Stimulated activated CD4-positive, alpha-beta T cell treated with anti-CD3 and anti-CD28 coated beads, Interleukin-4, amount 100 ng/mL, for 24 hours (primary cell): ENCODE measurements around the gene DRAXIN.
A peak's percentile ranks its signal among the peaks of the same experiment; 100 is the strongest.

Experiments used
- DNase-seq: peaks from one replicate; pipeline ENCODE4 v3.0.0-alpha.2; 2020

DRAXIN gene

DNA sequence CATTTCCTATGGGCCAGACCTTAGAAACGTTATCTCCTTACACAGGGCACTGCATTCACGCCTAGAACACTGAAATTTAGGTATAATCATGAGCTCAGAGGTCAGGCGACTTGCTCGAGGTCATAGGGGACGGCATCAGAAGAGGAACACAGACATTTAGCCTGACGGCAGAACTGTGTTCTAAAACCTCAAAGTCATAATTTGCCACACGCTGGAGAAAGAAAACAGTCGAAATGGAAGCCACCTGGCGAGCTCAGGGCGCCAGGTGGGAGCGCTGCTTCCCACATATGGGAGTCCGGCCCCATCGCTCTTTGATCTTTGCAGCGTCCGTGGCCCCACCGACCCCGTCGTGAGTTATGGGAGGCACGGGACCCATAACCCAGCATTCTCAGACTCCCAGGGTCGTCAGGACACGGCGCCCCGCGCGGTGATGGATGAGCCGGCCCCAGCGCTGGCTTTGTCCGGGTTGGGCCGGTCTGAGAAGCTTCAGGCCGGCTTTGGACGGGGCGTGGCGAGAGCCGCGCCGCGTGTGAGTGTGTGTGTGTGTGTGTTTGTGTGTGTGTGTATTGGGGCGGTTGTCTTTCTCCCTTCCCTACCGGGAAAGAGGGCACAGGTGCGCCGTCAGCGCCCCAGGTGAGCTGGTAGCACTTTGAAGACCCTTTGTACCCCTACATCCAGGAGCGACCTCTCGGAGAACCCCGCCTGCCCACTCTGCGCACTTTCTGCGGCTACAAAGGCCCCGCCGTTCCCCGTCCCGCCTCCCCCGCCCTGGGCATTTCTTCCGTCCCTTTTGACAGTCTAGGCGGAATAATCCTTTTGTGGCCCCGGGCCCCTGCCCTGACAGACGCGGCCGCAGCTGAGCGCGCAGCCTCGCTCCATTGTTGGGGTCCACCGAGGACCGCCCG is 861 bp upstream of the DRAXIN start:
- no peak for DNase-seq

DNA sequence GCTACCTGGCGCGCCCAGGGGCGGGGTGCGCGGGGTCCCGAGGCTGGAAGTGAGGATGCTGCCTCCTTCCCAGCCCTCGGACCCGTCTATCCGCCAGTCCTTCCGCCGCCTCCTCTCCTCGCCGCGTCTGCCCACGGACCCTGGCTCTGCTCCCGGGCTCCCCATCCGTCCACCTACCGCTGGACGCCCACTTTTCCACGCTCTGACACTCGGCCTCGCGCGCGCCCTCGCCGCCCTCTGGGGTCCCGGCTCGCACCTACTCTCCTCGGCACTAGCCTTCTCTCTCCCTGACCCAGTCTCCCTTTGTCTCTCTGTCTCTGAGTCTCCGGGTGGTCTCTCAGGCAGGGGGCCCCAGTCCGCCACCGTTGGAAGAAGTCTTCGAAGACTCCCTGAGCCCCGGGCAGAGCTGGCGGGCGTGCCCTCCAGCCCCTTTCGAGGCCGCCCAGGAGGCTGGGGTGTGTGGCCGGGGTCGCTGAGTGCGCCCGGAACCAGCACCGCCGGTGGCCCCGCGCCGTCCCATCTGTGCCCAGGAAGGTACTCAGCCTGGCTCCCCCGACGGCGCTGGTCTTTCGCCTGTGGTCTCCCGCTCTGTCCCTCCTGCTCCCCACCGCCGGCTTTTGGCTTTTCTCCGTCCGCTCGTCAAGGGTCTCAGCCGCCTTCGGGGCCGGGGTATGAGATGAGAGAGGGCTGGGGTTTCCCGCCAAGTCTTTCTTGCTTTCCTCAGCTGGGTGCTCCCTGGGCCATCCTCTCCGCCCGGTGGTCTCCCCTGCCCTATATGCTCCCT is 610 bp downstream of the DRAXIN start:
- DNase-seq: no peak

DNA sequence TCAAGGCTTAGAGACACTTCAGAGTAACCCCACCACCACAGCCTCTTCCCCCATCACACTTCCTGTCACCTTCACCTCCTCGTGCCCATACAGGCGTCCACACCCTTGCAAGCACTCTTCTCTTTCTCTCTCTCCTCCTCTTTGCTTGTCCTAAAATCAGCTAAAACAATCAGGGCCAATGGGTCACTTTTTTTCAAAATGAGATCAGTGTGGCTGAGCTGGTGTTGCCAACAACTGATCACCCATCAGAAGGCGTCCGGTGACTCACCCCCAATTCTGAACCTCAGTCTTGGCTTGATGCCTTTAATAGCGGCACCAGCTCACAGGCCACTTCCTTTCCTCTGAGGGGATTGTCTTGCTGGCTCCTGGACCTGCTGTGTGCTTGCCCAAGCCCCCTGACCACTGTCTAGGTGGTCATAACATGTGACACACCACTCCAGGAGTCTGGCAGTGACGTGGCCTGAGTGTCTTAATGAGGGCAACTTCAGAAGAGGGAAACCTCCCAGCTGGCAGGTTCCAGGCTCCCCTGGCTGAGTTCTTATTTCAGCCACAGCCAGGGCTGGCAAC is 1.6 kb downstream of the DRAXIN start:
- DNase-seq: peak; percentile 41

DNA sequence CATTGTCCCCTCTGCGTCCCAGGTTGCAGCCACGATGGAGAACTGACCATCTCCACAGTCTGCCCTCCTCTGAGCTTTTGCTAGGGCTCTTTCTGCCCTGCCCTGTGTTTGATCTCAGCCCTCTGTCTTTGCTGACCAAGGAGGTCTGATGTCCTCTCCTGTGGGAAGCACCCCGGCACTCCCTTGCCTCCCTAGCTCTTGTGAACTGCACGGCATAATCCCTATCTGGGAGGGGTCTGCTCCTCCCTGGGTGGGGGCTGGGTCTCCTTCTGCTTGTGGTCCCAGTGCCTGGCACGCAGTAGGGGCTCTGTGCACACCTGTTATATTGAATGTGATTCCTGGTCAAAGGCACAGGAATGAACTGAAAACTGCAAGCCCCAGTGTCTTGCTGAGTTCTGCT is 2.4 kb downstream of the DRAXIN start:
- no peak for DNase-seq

DNA sequence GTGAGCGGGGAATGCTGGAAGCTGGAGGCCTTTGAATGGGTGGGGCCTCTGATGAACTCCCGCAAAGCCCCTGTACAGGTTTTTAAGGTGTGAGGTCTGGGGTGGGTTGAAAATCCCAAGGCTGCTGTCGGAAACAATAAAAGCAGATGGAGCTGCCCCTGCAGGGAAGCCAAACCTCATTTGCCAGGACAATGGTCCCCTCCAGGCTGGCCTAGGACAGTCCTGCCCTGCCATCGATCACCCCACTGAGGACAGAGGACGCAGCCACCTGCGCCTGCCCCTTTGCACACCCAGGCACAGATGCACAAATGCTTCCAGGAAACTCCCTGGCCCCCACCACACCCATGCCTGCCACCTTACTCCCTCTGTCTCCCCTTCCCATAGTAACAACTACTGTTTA is 4.4 kb downstream of the DRAXIN start:
- no peak for DNase-seq

DNA sequence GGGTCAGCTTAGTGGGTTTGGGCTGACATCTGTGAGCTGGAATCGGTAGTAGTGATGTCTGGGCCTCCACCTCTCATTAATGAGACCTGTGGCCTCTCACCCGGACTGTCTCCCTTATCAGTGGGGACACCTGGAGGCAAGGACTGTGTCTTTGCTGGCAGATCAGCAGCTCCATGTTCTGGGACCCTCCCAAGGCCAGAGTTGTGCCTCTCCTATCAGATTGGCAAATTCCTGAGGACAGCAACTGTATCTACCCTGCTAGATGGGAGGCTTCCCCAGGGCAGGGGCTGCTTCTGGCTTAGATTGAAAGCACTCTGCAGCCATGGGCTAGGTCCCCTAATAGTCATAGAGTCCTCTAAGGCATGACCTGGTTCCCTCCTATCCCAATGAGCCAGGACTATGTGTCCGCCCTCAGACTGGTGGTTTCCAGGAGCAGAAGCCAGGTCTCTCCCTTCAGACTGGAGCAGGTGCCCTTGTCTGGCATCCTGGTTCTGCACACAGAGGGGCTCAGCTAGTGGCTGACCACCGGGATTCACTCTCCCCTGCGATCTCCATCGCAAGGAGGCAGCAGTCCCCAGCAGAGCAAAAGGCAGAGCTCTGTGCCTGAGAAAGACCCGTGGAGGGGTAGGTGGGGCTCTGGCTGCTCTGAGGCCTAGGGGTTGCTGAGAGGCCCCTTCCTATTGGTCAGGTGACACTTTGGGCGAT is 5.8 kb downstream of the DRAXIN start:
- DNase-seq: no peak

DNA sequence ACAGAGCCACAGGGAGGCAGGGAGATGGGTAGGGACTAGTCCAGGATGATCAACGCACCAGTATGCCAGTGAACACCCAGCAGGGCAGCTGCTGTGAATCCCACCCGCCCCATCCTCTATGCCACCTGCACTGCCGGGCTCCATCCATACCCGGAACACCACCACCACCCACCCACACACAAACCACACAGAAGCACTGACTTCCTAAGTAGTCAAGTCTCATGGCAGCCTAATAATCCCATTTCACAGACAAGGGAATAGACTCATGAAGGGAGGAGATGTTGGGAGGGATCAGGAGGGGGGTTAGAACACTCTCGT is 6.3 kb downstream of the DRAXIN start:
- DNase-seq: no peak

DNA sequence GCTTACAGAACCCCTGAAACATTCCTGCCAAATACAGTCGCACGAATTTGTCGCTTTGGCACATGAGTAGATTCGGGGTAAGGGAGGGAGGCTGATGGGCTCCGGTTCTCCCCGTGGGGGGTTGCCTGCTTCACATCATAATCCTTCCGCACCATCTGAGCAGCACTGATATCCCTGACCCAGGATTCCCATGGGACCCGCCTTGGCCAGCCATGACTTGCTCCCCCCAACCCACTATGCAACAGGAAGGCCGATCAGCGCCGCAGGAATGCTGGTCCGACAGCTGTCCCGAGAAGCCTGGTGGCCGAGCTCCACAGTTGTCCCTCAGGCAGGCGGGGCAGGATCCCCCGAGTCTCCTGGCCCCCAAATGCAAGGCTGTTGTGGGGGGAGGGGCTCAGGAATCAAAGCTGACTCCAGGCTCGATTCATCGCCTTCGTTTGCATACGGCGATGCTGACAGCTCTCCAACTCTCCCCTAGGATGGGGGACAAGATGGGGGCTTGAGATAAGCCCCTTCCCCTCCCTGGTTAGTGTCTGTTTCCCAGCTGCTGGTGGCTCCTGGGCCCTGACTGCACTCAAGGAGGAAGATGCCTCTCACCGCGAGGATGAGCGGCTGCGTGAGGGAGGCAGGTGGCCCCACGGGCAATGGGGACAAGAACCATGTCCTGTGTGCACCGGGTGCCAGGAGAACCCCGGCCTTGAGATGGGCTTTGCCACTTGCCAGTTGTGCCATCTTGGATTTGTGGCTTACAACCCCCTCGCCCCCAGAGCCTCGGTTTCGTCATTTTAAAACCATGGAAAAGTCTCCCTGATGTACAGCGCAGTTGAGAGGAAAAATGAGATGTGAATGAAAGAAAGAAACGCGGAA is 9.3 kb downstream of the DRAXIN start:
- no peak for DNase-seq

DNA sequence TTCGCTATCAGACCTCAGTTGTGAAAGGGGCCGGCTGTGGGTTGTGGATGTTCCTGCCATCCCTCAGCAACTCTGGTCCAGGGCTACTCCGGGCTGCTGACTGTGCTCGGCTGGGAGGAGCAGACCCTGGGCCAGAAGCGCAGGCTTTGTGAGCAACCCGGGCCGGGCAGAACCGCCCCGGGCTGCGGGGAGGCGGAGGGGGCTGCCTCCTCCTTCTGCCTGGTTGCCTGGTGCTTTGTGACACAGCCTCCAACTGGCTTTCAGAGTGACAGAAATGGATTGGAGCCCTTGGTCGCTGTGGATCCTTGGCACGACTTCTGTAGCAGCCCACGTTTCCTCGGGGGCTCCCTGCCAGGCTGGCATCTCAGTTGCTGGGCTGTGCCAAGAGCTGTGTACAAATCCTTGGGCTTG is 10.0 kb downstream of the DRAXIN start:
- no peak for DNase-seq

DNA sequence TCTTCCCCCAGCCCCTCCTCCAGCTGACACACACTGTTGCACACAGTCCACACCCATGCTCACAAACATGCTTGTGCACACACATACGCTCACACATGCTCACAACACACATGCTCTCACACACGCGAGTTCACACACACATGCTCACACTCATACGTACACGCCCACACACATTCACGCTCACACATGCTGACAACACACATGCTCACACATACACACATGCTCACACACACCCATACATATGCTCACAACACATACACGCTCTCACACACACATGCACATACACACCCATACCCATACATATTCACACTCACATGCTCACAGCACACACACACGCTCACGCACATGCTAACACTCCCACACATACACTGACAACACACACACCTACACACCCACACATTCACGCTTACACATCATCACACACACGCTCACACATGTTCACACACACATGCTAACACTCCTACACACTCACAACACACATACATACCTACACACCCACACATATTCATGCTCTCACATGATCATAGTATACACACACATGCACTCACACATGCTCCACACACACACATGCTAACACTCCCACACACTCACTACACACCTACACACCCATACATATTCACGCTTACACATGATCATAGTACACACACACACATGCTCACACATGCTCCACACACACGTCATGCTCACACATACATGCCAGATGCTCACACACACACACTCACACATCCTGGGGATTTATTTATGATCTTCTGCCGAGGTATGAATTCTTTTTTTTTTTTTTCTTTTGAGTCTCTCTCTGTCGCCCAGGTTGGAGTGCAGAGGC is 10.7 kb downstream of the DRAXIN start:
- DNase-seq: no peak

DNA sequence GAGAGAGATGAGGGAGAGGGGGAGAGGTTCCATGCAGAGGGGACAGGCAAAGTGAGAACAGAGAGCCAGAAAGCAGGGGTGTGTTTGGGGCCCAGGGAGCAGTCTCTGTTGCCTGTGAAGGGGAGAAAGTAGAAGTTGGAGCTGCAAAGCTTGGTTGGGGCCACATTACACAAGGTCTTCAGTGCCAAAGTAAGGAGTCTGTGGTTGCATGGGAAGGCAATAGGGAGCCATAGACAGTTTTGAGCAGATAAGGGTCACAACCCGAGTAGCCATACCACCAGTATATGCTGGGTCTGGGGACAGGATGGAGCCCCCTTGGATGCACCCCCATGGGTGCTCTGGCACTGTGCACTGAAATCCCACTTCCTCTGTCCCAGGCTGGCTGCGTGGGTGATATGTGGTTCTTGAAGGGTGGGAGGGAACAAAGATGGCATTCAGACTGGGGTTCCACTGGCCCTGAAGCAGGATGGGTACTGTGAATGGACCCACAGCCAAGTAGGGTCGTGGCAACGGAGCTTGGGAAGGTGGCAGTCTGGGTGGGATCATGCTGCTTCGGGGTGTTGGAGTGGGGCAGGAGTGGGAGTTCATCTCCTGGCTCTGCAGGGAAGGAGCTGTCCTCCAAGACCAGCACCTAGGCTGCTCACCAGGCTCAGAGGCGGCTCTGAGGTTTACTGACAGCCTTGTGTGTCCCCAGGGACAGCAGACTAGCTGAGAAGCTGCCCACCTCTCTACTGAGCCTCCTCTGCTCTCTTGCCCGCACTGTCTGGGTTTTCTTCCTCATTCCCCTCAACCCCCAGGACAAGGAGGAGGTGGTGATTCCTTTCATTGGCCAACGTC is 12.1 kb downstream of the DRAXIN start:
- DNase-seq: no peak

DNA sequence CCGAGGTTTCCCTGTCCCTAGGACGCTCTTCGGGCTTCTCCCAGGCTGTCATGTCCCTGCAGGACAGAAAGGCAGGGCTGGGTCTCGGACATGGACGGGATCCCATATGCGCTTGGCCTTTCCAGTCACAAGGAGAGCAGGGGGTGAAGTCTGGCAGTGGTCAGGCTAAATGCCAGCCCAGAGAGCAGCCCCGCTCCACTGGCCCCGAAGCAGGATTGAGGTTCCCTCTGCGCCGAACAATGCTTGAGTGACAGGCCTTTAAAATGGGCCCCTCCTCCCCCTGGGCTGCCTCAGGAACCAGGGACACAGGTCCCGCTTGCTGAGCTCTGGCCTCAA is 12.7 kb downstream of the DRAXIN start:
- DNase-seq: no peak

DNA sequence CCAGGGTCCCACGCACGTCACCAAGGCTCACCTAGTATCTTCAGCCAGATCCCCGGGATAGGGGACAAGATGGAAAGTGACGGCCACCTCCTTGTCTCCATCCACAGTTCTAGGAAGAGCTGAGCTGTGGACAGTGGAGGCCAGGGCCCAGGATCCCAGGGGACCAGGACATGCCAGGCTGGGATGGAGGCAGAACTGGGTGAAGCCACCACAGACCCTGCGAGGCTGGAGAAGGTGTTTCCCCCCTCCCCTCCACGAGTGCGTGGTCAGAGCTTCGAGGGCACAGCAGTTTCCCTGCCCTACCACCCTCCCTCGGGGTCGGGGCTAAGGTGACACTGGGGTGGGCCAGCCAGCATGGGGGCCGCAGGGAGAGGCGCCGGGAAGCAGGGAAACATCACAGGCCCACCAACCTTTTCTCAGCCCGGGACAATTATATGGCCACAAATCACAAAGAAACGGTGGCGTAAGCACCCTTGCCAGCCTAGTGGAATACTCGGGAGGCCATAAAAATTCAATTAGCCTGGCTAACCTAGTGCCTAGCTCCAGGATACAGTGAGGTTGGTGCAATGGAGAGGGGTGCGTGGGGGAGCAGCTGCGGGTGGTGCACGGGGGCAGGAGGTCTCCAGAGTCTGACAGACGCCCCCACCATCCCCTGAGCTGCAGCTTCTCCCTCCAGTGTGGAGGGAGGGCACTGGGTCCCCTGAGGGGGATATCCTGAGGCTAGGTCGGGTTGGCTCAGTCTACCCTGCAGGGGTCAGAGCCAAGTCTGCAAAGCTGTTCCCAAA is 13.4 kb downstream of the DRAXIN start:
- DNase-seq: no peak

DNA sequence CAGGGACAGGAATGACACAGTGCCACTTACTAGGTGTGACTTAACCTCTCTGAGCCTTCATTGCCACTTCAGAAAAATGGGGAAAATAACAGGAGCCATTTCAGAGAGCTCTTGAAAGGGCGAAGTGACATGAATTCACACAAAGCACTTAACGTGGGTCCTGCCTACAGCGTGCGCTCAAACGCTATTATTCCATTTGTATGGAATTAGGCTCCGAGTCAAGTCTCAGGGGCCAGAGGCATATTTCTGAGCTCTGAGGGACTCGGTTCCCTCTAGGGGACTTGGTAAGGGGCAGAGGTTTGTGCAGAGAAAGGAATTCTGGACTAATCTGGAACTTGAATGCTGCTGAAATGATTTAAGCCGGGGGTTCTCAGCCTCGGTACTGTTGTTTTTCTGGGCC is 14.1 kb downstream of the DRAXIN start:
- DNase-seq: no peak

DNA sequence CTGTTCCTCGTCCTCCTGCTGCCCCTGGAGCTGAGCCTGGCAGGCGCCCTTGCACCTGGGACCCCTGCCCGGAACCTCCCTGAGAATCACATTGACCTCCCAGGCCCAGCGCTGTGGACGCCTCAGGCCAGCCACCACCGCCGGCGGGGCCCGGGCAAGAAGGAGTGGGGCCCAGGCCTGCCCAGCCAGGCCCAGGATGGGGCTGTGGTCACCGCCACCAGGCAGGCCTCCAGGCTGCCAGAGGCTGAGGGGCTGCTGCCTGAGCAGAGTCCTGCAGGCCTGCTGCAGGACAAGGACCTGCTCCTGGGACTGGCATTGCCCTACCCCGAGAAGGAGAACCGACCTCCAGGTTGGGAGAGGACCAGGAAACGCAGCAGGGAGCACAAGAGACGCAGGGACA is 14.8 kb downstream of the DRAXIN start:
- no peak for DNase-seq

DNA sequence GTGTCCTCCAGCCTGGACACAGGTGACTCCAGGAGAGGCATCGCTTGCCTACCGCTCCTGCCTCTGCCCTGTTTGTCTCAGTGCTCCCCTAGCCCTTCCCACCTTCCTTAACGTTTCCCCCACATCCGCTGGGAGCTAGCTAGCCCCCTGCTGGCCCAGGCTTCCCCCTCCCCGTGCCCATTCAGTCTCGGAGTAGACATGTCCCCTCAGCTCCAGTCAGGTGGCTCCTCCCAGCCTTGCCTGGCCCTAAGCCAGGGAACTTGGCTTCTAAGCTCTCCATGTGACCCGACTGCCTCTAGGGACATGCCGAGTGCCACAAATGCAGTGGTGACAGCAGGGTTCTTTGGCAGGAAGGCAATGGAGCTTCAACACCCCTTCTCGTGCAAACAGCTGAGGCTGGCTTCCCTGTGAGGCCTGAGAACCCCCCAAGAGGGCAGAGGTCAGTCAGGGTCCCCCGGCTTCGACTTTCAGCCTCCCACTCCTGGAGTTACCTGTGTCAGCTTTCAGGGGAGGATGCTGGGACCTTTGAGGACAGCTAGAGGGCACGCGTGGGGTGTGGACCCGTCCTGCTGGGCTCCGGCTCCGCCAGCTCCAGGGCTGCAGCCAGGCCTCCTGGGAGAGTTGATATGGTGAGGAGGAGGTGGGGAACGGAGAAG is 16.2 kb downstream of the DRAXIN start:
- DNase-seq: no peak

DNA sequence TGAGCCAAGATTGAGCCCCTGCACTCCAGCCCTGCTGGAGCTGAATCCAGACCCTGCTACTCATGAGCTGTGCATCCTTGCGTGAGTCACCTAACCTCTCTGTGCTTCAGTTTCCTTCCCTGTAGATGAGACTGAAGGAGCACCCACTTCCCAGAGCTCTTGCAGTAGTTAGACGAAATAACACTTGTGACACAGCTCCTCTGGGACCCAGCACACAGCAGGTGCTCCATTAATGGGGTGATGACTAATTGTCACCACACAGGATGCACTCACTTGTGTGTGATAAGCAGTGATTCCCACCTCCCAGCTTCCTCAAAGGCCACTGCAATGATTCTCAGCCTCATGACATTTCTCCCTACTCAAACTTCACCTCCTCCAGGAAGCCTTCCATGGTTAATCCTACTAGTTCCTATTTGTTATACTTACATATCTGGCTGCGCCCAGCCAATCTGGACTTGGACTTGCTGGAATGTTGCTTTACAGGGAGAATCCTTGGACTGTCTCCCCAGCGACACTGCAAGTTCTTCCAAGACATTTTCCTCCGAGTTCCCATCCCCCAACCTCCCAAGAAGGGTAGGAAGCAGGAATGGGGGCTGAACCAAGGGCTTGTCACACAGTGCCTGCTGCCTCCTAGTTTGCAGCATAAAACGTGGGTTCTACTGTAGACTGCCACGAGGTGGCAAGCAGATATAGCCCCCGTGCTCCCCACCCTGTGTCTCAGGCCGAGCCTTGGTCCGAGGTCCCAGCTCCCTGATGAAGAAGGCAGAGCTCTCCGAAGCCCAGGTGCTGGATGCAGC is 17.2 kb downstream of the DRAXIN start:
- DNase-seq: no peak

DNA sequence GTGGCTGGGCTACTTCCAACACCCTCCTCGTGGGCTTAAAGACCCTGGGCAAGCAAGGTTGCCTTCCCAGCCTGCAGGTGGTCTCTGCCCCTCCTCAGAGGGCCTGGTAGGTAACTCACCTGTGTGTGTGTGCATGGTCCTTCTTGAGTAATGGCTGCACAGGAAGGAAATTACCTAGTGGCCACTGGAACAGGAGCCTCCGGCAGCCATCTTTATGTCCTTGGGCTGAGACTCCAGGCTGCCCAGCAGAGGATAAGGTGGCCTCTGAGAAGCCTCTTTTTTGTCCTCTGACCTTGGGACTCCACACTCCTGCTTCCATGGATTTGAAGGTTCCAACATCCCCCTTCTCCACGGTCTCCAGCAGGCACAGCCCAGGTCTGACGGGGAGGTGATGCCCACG is 20.0 kb downstream of the DRAXIN start:
- DNase-seq: no peak
